ENCODE measurements around the gene CCDC66. TPM values are rescaled to one million over a fixed set of nuclear protein-coding genes. Genes with fewer than 3 reads are reported as not detected.

Gene CCDC66
- total and polyA plus RNA-seq, 2 experiments from 2014 or later, result 26.9 to 50.3 TPM

GRCh38 chr3:56519641-56520040 is 37.3 kb upstream of the CCDC66 start:
- Histone ChIP-seq H3K27me3 (ENCODE audit: insufficient read depth) (no peaks in the 10 kb centered on the region), H3K79me2 (replicated peaks; ENCODE audit: insufficient read depth) (no peaks in the 10 kb centered on the region), H3K4me3 (no peak overlapping the region), H3K4me2 (no peak overlapping the region), H4K20me1 (replicated peaks; ENCODE audit: insufficient read depth) (no peaks in the 10 kb centered on the region), H2AFZ (0 out of 2 replicates have a peak overlapping the region, but pooled peaks have one; percentile 29), H3K27ac (ENCODE audit: low read depth) (no peak overlapping the region), H3K9me2 (ENCODE audit: insufficient read depth) (no peaks in the 10 kb centered on the region), H3K4me1 (ENCODE audit: insufficient read depth) (no peaks in the 10 kb centered on the region), H3K36me3 (ENCODE audit: insufficient read depth) (no peaks in the 10 kb centered on the region), H3F3A (replicated peaks; ENCODE audit: low read depth) (no peaks in the 10 kb centered on the region)
- ATAC-seq (no peak), DNase-seq (ENCODE audit: low spot score) (no peak)
- no peak overlapping the region for H3K27ac Mint-ChIP-seq
- H3K9me3 Mint-ChIP-seq, result no peaks in the 10 kb centered on the region
- no peaks in the 10 kb centered on the region for H3K36me3 Mint-ChIP-seq (ENCODE audit: low read depth)
- no peak overlapping the region for H3K4me3 Mint-ChIP-seq
- H3K4me1 Mint-ChIP-seq, result no peaks in the 10 kb centered on the region
- TF ChIP-seq ZNF331 (CRISPR knock-in tag; IDR thresholded peaks at IDR 0.05; ENCODE audit: low read depth), result no peak
- TF ChIP-seq, protein P1, sequence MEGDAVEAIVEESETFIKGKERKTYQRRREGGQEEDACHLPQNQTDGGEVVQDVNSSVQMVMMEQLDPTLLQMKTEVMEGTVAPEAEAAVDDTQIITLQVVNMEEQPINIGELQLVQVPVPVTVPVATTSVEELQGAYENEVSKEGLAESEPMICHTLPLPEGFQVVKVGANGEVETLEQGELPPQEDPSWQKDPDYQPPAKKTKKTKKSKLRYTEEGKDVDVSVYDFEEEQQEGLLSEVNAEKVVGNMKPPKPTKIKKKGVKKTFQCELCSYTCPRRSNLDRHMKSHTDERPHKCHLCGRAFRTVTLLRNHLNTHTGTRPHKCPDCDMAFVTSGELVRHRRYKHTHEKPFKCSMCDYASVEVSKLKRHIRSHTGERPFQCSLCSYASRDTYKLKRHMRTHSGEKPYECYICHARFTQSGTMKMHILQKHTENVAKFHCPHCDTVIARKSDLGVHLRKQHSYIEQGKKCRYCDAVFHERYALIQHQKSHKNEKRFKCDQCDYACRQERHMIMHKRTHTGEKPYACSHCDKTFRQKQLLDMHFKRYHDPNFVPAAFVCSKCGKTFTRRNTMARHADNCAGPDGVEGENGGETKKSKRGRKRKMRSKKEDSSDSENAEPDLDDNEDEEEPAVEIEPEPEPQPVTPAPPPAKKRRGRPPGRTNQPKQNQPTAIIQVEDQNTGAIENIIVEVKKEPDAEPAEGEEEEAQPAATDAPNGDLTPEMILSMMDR (conservative IDR thresholded peaks at IDR 0.05; ENCODE audit: low read depth in 2 of 2), result no peak
- no peaks in the 10 kb centered on the region for H3K27me3 Mint-ChIP-seq (ENCODE audit: insufficient read depth, low read depth, poor library complexity)

GRCh38 chr3:56522374-56522773 is 34.6 kb upstream of the CCDC66 start:
- H3K9me3 Mint-ChIP-seq, result no peaks in the 10 kb centered on the region
- Histone ChIP-seq H3F3A (replicated peaks; ENCODE audit: low read depth) (no peaks in the 10 kb centered on the region), H3K79me2 (replicated peaks; ENCODE audit: insufficient read depth) (no peaks in the 10 kb centered on the region), H3K27ac (ENCODE audit: low read depth) (no peak overlapping the region), H2AFZ (no peak overlapping the region), H3K36me3 (ENCODE audit: insufficient read depth) (no peaks in the 10 kb centered on the region), H3K4me2 (no peak overlapping the region), H3K27me3 (ENCODE audit: insufficient read depth) (no peaks in the 10 kb centered on the region), H4K20me1 (replicated peaks; ENCODE audit: insufficient read depth) (no peaks in the 10 kb centered on the region), H3K9me2 (ENCODE audit: insufficient read depth) (peaks cover 10% of the 10 kb centered on the region), H3K4me1 (ENCODE audit: insufficient read depth) (peaks cover 10% of the 10 kb centered on the region), H3K4me3 (no peak overlapping the region)
- TF ChIP-seq CREB1 (CRISPR knock-in tag; IDR thresholded peaks at IDR 0.05; ENCODE audit: low read depth) (no peak), NANOG (IDR thresholded peaks at IDR 0.05; ENCODE audit: borderline replicate concordance) (no peak)
- TF ChIP-seq, protein P2, sequence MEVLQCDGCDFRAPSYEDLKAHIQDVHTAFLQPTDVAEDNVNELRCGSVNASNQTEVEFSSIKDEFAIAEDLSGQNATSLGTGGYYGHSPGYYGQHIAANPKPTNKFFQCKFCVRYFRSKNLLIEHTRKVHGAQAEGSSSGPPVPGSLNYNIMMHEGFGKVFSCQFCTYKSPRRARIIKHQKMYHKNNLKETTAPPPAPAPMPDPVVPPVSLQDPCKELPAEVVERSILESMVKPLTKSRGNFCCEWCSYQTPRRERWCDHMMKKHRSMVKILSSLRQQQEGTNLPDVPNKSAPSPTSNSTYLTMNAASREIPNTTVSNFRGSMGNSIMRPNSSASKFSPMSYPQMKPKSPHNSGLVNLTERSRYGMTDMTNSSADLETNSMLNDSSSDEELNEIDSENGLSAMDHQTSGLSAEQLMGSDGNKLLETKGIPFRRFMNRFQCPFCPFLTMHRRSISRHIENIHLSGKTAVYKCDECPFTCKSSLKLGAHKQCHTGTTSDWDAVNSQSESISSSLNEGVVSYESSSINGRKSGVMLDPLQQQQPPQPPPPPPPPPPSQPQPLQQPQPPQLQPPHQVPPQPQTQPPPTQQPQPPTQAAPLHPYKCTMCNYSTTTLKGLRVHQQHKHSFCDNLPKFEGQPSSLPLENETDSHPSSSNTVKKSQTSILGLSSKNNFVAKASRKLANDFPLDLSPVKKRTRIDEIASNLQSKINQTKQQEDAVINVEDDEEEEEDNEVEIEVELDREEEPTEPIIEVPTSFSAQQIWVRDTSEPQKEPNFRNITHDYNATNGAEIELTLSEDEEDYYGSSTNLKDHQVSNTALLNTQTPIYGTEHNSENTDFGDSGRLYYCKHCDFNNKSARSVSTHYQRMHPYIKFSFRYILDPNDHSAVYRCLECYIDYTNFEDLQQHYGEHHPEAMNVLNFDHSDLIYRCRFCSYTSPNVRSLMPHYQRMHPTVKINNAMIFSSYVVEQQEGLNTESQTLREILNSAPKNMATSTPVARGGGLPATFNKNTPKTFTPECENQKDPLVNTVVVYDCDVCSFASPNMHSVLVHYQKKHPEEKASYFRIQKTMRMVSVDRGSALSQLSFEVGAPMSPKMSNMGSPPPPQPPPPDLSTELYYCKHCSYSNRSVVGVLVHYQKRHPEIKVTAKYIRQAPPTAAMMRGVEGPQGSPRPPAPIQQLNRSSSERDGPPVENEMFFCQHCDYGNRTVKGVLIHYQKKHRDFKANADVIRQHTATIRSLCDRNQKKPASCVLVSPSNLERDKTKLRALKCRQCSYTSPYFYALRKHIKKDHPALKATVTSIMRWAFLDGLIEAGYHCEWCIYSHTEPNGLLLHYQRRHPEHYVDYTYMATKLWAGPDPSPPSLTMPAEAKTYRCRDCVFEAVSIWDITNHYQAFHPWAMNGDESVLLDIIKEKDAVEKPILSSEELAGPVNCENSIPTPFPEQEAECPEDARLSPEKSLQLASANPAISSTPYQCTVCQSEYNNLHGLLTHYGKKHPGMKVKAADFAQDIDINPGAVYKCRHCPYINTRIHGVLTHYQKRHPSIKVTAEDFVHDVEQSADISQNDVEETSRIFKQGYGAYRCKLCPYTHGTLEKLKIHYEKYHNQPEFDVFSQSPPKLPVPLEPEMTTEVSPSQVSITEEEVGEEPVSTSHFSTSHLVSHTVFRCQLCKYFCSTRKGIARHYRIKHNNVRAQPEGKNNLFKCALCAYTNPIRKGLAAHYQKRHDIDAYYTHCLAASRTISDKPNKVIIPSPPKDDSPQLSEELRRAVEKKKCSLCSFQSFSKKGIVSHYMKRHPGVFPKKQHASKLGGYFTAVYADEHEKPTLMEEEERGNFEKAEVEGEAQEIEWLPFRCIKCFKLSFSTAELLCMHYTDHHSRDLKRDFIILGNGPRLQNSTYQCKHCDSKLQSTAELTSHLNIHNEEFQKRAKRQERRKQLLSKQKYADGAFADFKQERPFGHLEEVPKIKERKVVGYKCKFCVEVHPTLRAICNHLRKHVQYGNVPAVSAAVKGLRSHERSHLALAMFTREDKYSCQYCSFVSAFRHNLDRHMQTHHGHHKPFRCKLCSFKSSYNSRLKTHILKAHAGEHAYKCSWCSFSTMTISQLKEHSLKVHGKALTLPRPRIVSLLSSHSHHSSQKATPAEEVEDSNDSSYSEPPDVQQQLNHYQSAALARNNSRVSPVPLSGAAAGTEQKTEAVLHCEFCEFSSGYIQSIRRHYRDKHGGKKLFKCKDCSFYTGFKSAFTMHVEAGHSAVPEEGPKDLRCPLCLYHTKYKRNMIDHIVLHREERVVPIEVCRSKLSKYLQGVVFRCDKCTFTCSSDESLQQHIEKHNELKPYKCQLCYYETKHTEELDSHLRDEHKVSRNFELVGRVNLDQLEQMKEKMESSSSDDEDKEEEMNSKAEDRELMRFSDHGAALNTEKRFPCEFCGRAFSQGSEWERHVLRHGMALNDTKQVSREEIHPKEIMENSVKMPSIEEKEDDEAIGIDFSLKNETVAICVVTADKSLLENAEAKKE (CRISPR knock-in tag; IDR thresholded peaks at IDR 0.05), result no peak
- H3K4me3 Mint-ChIP-seq, result no peak overlapping the region
- H3K36me3 Mint-ChIP-seq (ENCODE audit: low read depth), result no peaks in the 10 kb centered on the region
- peak; percentile 10 for DNase-seq (ENCODE audit: low spot score)
- peaks cover 9% of the 10 kb centered on the region for H3K27me3 Mint-ChIP-seq (ENCODE audit: insufficient read depth, low read depth, poor library complexity)
- peaks cover 17% of the 10 kb centered on the region for H3K4me1 Mint-ChIP-seq
- H3K27ac Mint-ChIP-seq, result no peak overlapping the region
- ATAC-seq, result peak; percentile 73
